Stomach (tissue), 9 donors: ENCODE results near the gene PRLH. TPM values are rescaled to one million over a fixed set of nuclear protein-coding genes. Genes with fewer than 3 reads are reported as not detected.

Experiments used
- DNase-seq, 2 donors: peaks; one replicate each; pipeline versions ENCODE4 v3.0.0 to v3.0.0-alpha.2; 2013 to 2019
- H3K27ac ChIP-seq, 5 donors: fragments of 200-600 bp in 4 of 5; sonication (generic) in 4 of 5; one replicate each; pipeline ENCODE4 v1.5.1; 2013 to 2019; ENCODE audit warnings: mild to moderate bottlenecking in 1 of 5, moderate library complexity in 1 of 5
- H3K27me3 ChIP-seq, 3 donors: fragments of 200-600 bp; sonication (generic); one replicate each; pipeline ENCODE4 v1.5.1; 2017 to 2019; ENCODE audit warnings: mixed run types in 1 of 3
- H3K36me3 ChIP-seq, 4 donors: fragments of 200-600 bp; sonication (generic); 1 replicate in 3 of 4; 2 replicates in 1 of 4; pipeline ENCODE4 v1.5.1; 2016 to 2019
- H3K4me1 ChIP-seq, 4 donors: fragments of 200-600 bp; sonication (generic); one replicate each; pipeline ENCODE4 v1.5.1; 2016 to 2019
- H3K4me3 ChIP-seq, 4 donors: fragments of 200-600 bp; sonication (generic) in 3 of 4; one replicate each; pipeline ENCODE4 v1.5.1; 2016 to 2019; ENCODE audit warnings: mild to moderate bottlenecking in 1 of 4
- H3K9me3 ChIP-seq, 4 donors: fragments of 200-600 bp; sonication (generic); one replicate each; pipeline ENCODE4 v1.5.1; 2016 to 2019
- EP300 ChIP-seq: sonication (generic); formaldehyde crosslinking; IDR thresholded peaks from one replicate; pipeline ENCODE4 v1.6.1; 2017; ENCODE audit warnings: antibody characterized with exemption
- POLR2A ChIP-seq, 4 donors: fragments of 450-650 bp; IDR thresholded peaks; one replicate each; pipeline ENCODE4 v1.6.1; 2016; ENCODE audit warnings: antibody characterized with exemption in 4 of 4, control low read depth in 2 of 4, mild to moderate bottlenecking in 1 of 4, moderate library complexity in 1 of 4
- POLR2AphosphoS5 ChIP-seq, 3 donors: sonication (generic); formaldehyde crosslinking; IDR thresholded peaks; one replicate each; pipeline ENCODE4 v1.6.1; 2016; ENCODE audit warnings: antibody characterized with exemption in 3 of 3
- WGBS, 5 donors: extraction: QIAGEN DNeasy Blood & Tissue Kit in 3 of 5; methylation state at CpG; one replicate each; pipeline versions ENCODE4 v1.1.5 to v1.1.7; 2013 to 2018; 5-methylcytosine and 5-hydroxymethylcytosine counted together
- intact Hi-C: fragments of 100-400 bp; cut with DNase I; formaldehyde crosslinking; loops from one replicate; pipeline ENCODE4 v1.15.1; 2023; ENCODE audit warnings: low total_unique reads
- polyA plus RNA-seq, 3 donors: library from polyadenylated mRNA; stranded (reverse); fragments of 200-250 nt; gene quantifications; one replicate each; pipeline ENCODE4 v1.2.3, GENCODE V29; 2013
- total RNA-seq, 5 donors: library from RNA; depleted of rRNA; stranded (reverse); fragments of >200 nt; gene quantifications; one replicate each; pipeline versions ENCODE4 v1.1.0 to v1.2.3, GENCODE V29; 2014 to 2016
- TF ChIP-seq, protein P1 (sequence below), 7 experiments: fragments of 450-650 bp in 4 of 7; fragments of 200-600 bp in 3 of 7; sonication (generic) in 3 of 7; IDR thresholded peaks; one replicate each; pipeline ENCODE4 v1.5.1; 2016 to 2019; ENCODE audit warnings: antibody characterized with exemption in 7 of 7, control low read depth in 2 of 7, mild to moderate bottlenecking in 1 of 7
- donor health status: healthy with polysubstance abuse.
- donor health status: Bipolar disorder and iron deficiency.
- donor health status: healthy.

Gene PRLH
- total and polyA plus RNA-seq, 8 donors, result not detected

DNA sequence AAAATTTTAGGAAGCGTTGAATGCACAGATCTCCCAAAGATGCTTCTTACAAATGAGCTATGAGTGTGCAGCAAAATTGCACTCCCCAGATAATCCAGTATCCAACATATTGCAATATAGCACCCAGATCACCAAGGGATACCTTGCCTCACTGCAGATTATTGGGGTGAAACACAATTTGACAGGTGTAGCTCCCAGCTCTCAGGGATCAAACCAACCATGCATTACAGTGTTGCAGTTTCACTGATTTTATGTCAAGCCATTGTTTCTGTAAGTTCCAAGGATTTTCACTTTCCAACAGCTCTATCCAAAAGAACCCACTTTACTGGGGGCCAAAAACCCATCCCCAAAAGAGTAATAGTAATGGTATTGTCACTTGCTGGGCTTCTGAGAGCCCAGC is 10.8 kb upstream of the PRLH start:
- H3K27ac ChIP-seq, result no peak overlapping the region
- H3K4me3 ChIP-seq, result no peak overlapping the region
- DNase-seq, result no peak
- intact Hi-C loops, result no loop called here
- H3K36me3 ChIP-seq, result peaks cover 36 to 73% (median 61%) of the 10 kb centered on the region in 4 donors
- H3K27me3 ChIP-seq, result no peaks in the 10 kb centered on the region
- H3K9me3 ChIP-seq, result peaks cover 0 to 20% (median 16%) of the 10 kb centered on the region in 4 donors
- 97 to 100% (median 97%) methylated on average over 1 of the region's 1 CpG for WGBS, 5 donors
- TF ChIP-seq POLR2AphosphoS5 (IDR thresholded peaks at IDR 0.05), result no peak
- no peak for TF ChIP-seq POLR2A (IDR thresholded peaks at IDR 0.05)
- no peak for TF ChIP-seq EP300
- TF ChIP-seq, protein P1, sequence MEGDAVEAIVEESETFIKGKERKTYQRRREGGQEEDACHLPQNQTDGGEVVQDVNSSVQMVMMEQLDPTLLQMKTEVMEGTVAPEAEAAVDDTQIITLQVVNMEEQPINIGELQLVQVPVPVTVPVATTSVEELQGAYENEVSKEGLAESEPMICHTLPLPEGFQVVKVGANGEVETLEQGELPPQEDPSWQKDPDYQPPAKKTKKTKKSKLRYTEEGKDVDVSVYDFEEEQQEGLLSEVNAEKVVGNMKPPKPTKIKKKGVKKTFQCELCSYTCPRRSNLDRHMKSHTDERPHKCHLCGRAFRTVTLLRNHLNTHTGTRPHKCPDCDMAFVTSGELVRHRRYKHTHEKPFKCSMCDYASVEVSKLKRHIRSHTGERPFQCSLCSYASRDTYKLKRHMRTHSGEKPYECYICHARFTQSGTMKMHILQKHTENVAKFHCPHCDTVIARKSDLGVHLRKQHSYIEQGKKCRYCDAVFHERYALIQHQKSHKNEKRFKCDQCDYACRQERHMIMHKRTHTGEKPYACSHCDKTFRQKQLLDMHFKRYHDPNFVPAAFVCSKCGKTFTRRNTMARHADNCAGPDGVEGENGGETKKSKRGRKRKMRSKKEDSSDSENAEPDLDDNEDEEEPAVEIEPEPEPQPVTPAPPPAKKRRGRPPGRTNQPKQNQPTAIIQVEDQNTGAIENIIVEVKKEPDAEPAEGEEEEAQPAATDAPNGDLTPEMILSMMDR (IDR thresholded peaks at IDR 0.05), result no peak
- peaks cover 4 to 16% (median 12%) of the 10 kb centered on the region in 4 donors for H3K4me1 ChIP-seq

DNA sequence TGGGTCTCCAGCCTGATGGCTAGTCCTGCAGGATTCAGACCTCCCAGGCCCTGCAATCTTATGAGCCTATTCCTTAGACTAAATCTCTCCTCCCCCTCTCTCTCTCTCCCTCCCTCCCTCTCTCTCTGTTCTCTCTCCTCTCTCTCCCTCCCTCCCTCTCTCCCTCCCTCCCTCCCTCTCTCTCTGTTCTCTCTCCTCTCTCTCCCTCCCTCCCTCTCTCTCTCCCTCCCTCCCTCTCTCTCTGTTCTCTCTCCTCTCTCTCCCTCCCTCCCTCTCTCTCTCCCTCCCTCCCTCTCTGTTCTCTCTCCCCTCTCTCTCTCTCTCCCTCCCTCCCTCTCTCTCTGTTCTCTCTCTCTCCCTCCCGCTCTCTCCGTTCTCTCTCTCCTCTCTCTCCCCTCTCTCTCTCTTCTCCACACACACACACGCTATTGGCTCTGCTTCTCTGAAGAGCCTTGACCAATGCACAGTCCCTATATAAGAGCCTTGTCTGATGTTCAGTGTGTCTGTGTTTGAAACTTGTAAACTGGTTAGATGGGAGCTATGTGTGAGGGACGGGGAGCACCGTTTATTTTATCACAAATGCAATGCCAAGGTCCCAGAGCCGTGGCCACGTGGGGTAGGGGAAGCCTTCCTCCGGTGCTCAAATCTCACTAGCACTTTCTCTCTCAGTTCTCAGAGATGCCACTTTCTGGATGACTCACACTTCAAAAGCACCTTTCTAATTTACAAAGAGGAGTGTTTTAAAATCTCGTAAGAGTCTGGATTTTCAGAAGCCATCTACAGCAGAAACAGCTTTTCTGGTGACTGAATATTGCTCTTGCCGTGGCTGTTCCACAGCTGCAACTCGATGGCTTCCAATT is 9.4 kb upstream of the PRLH start:
- Histone ChIP-seq H3K27ac (peak overlapping the region in 1 of 5 donors; percentile 3), H3K36me3 (peaks cover 28 to 59% (median 49%) of the 10 kb centered on the region in 4 donors), H3K4me1 (peaks cover 4 to 16% (median 12%) of the 10 kb centered on the region in 4 donors), H3K27me3 (no peaks in the 10 kb centered on the region), H3K4me3 (no peak overlapping the region), H3K9me3 (peaks cover 0 to 20% (median 16%) of the 10 kb centered on the region in 4 donors)
- intact Hi-C loops, result no loop called here
- TF ChIP-seq EP300 (no peak), POLR2AphosphoS5 (IDR thresholded peaks at IDR 0.05) (no peak), POLR2A (IDR thresholded peaks at IDR 0.05) (no peak)
- TF ChIP-seq, protein P1 (IDR thresholded peaks at IDR 0.05), result peak in 1 of 7 experiments; percentile 7
- WGBS, 5 donors, result 46 to 60% (median 52%) methylated on average over 10 to 11 of the region's 11 CpGs
- no peak for DNase-seq

DNA sequence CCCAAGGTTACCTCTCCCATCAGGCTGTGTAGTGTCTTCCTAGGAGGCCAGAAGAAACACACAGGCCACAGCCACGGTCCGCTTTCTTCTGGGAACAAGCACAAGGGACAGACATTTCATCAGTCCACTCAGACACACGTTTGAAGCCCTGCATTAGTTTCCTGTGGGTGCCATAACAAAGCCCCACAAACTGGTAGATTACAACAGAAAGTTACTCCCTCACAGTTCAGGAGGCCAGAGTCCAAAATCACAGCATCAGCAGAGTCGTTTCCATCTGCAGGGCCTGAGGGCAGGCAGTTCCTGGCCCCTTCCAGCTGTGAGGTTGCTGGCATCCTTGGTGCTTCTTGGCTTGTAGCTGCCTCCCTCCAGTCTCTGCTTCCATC is 8.8 kb upstream of the PRLH start:
- H3K4me3 ChIP-seq, result no peak overlapping the region
- no peaks in the 10 kb centered on the region for H3K27me3 ChIP-seq
- H3K4me1 ChIP-seq, result peaks cover 4 to 16% (median 12%) of the 10 kb centered on the region in 4 donors
- H3K9me3 ChIP-seq, result peaks cover 0 to 20% (median 16%) of the 10 kb centered on the region in 4 donors
- peaks cover 25 to 52% (median 44%) of the 10 kb centered on the region in 4 donors for H3K36me3 ChIP-seq
- 50 to 68% (median 65%) methylated on average over 4 of the region's 4 CpGs for WGBS, 5 donors
- TF ChIP-seq POLR2A (IDR thresholded peaks at IDR 0.05) (no peak), POLR2AphosphoS5 (IDR thresholded peaks at IDR 0.05) (no peak), EP300 (no peak)
- TF ChIP-seq, protein P1 (IDR thresholded peaks at IDR 0.05), result no peak
- peak overlapping the region in 1 of 5 donors; percentile 3 for H3K27ac ChIP-seq
- intact Hi-C loops, result no loop called here
- DNase-seq, result no peak

DNA sequence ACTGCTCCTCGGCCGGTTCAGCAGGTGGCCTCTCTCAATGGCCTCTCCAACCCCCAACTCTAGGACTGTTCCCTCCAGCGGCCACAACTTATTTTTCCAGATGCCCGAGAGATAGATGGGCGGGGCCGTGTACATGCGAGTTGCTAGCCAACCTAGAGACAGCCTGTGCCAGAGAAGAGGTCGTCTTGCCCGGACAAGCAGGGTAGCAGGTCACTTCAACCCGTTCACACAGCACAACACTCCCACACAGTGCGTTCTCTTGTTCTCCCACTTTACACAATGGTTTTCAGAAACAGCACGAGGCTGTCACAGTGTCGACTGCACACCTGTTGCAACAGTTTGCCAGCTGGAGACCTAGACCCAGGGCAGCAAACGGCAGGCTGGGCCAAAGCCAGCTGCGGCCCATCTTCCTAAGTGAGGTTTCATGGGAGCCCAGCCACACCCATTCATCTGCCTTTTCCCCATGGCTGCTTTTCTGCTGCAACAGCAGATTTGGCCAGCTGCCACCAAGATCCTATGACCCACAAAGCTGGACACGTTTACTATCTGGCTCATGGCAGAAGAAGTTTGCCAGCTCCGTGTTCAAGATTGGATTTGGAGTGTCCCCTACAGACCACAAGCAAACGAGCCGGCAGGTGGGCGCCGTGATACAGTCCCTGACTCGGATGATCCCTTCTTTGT is 7.3 kb upstream of the PRLH start:
- intact Hi-C loops, result no loop called here
- 37 to 51% (median 44%) methylated on average over 12 to 22 of the region's 22 CpGs for WGBS, 5 donors
- DNase-seq, result peak; percentile 66 to 83
- TF ChIP-seq EP300 (no peak), POLR2AphosphoS5 (IDR thresholded peaks at IDR 0.05) (peak in 2 of 3 donors; percentile 10 to 13)
- no peak overlapping the region for H3K27ac ChIP-seq
- H3K27me3 ChIP-seq, result peaks cover 0 to 10% (median 9%) of the 10 kb centered on the region in 3 donors
- peaks cover 0 to 17% (median 15%) of the 10 kb centered on the region in 4 donors for H3K9me3 ChIP-seq
- H3K36me3 ChIP-seq, result peaks cover 11 to 38% (median 29%) of the 10 kb centered on the region in 4 donors
- H3K4me1 ChIP-seq, result peaks cover 4 to 16% (median 12%) of the 10 kb centered on the region in 4 donors
- H3K4me3 ChIP-seq, result no peak overlapping the region
